Medulla oblongata (tissue), 1 donor: ENCODE results near the gene RPAP2.
"Not testable (repeated sequence)": the region's sequence is repeated elsewhere in the genome, so short reads cannot be mapped to it uniquely, and the experiment has no call there.

Experiments used
- DNase-seq: peaks from one replicate; pipeline ENCODE4 v3.0.0-alpha.2; 2015; ENCODE audit errors: extremely low spot score

Gene RPAP2

DNA sequence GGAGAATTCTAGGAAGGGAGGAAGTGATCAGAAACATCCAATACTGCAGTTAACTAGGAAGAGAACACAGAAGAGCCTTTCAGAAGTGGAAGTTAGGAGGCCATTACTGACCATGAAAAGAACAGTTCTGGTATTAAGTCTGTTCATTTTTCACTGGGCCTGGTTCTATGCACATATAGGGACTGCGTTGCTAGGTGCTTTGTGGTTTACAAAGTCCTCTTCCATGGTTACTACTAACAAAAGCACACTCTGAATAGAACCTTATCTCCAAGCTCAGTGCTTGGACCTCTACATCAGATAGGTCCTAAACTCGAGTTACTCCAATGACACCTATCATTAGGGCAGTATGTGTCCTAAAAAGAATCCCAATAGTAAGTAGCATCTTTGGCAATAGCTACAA is 75.4 kb downstream of the RPAP2 start:
- DNase-seq = no peak

DNA sequence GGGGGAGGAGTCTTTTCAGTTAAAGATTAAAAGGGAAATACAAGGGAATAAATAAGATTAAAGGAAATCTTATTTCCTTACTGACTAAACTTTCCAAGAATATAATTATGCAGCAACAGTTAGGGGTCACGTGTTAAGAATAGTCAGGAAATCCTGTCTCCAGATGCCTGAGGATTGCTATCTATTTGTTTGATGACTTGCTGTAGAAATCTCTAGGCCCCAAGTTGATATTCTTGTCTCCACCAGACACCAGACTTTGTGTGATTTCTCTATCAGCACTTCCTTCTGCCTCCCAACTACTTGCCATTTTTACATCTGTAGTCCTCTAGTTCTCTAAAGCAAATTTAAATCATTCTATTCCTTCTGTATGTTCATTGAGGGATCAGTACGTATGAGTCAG is 77.5 kb downstream of the RPAP2 start:
- no peak for DNase-seq

DNA sequence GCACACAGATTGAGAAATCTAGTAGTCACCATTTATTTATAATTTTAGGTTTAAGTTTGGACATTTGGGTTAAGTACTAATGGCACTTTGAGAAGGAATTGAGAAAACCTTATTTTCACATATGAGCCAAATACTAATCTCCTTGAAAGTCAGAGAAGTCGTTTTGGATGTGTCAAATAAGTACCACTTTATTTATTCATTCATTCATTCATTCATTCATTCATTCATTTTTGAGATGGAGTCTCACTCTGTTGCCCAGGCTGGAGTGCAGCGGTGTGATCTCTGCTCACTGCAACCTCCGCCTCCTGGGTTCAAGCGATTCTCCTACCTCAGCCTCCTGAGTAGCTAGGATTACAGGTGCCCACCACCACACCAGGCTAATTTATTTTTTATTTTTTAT is 79.1 kb downstream of the RPAP2 start:
- DNase-seq = not testable (repeated sequence)

DNA sequence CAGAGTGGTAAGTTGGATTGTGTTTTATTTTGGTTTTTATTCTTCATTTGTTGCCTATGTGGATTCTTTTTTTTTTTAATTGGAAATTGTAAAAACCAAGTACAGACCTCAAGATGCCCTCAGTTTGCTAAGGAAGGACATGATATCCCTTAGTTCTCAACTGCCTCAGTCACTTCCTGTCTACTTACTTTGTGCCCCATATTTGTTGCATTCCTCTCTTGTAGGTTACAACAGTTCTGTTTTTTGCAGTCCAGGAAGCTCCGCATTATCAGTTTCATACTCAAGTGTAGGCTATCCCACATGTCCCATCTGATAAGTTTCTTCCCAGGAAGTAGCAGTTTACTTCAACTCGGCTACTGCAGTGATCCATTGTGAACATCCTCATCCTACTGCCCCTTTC is 82.0 kb downstream of the RPAP2 start:
- no peak for DNase-seq

DNA sequence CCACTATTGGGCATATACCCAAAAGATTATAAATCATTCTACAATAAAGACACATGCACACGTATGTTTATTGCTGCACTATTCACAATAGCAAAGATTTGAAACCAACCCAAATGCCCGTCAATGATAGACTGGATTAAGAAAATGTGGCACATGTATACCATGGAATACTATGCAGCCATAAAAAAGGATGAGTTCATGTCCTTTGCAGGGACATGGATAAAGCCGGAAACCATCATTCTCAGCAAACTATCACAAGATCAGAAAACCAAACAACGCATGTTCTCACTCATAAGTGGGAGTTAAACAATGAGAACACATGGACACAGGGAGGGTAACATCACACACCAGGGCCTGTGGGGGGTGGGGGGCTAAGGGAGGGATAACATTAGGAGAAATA is 95.1 kb downstream of the RPAP2 start:
- DNase-seq = not testable (repeated sequence)

DNA sequence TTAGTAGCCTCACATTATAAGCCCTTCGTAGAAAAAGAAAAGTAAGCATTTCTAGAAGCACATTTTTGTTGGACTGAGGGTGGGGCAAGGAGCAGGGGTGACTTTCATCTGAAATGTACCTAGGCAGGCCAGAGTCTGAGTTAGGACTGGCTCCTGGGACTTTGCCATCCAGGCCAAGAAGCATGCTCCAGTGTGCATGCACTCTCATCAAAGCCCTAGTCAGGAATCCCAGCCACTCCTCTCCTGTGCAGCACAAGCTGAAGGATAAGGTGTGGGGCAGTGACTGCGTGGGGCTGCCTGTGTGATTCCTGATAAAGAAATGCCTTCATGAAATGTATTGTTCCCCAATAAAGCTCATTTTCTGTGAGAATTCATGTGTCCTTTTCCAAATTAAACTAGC is 99.7 kb downstream of the RPAP2 start:
- DNase-seq = no peak

DNA sequence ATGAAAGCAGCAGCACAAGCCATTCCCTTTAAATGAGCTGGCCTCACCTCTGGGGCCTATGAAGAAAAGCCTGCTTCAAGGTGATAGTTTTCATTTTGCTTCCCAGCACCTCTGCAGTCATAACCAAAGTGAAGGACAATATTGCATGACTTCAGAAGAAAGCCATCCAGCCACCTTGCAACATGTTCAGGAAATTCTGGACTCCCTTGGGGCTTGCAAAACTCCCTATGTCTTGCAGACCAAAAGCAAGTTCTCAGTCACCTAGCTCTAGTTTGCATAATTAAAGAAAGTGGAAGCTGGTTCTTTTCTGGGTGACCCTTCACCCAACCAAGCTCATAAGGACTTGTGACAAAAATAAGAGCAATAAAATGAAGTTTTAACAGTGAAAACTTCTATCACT is 100.2 kb downstream of the RPAP2 start:
- no peak for DNase-seq

DNA sequence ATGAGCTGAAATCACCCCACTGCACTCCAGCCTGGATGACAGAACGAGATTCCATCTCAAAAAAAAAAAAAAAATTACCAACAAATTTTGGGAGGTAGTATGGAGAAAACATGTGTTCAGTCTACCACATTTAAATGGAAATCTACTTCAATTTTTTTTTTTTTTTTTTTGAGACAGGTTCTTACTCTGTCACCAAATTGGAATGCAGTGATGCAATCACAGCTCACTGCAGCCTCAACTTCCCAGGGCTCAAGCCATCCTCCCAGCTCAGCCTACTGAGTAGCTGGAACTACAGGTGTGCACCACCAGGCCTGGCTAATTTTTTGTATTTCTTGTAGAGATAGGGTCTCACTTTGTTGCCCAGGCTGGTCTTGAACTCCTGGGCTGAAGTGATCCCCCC is 105.8 kb downstream of the RPAP2 start:
- no peak for DNase-seq

DNA sequence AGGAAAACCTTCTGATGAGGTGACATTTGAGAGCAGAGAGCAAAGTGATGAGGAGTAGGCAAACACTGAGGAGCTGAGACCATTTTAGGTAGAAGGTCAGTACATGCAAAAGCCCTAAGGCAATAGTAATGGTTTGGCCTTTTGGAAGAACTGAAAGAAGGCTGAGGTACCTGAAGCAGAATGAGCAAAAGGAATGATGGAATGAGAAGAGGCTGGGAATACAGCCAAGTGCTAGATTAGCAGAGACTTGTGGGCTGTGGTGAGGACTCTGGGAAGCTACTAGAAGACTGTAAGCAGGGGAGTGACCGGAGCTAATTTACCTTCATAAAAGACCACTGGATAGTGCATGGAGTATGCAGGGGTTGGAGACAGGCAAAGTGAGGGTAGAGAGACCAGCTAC is 110.0 kb downstream of the RPAP2 start:
- no peak for DNase-seq

DNA sequence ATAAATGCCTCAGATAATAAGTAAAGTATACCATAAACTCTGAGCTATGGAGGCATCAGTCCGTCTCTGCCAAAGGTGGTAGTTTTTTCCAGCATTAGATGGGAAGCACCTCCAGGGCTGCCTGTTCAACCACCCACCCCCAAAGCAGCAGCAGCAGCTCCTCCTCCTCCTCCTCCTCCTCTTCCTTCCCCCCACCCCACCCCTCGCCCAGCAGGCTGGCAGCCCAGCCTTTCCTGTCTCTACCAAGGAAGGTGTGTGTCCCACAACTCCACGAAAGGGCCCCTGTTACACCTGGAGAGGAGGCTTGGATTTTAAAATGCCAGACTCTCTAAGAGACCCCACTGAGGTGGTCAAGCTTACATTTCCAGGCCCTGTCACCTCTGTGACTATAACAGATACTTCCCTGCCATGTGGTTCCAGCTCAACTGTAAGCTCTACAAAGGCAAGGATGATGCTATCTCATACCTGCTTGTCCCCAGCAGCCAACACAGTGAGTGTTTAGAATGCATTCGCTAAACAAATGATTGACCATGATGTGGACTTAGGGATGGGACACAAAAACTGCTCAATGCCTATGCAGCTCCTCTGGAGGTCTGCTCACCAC is 111.2 kb downstream of the RPAP2 start:
- DNase-seq = no peak

DNA sequence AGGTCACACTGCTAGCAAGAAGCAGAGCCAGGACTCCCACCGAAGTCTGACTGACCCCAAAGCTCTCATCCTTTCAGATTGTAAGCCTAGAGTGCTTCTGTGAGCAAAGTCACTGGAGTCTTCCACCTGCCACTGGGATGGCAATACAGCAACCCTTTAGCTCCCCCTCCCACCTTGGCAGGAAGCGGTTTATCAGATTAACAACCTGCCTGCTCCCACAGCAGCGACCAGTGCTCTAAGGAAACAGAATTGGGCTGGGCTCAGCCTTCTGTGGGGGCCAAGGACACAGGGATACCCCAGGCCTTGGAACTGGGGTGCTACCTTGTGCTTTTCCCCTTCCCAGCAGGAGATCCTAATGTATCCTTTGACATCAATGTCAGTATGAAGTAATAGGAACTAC is 111.8 kb downstream of the RPAP2 start:
- no peak for DNase-seq

DNA sequence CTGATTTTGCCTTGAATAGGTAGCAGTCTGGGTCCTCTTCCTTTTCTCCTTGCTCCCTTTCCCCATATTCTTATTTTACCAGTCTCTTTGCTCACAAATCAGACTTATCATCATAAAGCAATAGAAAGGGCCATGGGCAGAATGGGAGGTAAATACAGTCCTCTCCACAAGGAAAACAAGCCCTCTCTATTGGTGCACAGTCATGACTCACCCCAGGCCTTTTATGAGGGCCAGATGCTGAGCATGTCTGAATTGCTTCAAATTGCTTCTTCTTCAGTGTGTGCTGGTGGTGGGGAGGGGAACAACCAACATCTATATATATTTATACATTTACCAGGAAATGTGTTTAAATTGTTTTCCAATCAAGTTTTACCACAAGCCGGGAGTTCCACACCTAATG is 112.7 kb downstream of the RPAP2 start:
- no peak for DNase-seq

DNA sequence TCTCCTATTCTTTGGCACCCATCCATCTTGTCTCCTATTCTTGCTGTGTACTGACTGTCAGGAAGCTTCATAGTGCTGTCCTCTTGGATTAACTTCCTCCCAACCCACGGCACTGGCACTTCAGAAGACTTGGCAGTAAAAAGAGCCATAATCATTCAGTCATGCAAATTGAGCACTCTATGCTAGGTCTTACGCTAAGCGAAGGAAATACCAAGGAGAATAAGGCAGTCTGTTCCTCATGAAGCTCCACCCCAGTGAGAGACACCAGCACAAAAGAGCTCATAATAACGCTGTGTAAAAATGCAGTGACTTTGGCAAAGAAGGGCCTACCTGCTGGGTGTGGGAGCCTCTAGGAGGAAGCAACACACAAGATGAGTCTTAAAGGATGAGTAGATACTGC is 120.8 kb downstream of the RPAP2 start:
- no peak for DNase-seq

DNA sequence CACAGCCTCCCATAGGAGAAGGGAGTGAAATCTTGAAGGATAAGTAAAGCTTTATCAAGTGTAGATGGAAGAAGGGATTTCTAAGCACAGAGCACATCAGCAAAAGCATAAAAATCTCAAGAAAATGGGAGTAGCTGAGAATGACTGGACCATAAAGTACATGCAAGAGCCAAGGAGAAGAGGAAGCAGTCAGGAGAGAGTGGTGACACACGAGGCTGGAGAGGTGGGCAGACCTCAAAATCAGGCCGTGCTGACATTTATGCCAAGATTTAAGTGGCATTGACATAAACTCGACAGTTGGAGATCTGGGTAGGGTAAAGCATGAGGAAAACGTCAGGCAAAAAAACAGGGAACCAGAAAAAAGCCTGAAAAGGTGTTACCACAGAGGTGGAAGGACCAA is 125.5 kb downstream of the RPAP2 start:
- DNase-seq = no peak

DNA sequence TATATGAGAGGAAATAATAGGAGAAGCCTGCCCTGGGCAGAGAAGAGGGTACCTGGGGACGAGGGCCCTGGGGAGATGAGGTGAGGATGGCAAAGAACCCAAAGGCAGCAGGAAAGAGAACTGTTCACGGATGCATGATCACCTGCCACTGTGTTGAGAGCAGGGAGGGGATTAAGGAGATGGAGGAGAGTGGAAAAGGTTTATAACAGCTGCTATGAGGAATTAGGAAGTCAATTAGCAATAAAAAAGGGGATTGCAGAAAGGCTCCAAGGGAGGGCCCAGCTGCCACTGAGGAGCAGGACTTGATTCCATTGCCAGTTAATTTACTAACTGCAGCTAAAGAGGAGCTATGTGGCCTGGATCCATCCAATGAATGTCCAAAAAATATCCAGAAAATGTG is 126.8 kb downstream of the RPAP2 start:
- DNase-seq = no peak

DNA sequence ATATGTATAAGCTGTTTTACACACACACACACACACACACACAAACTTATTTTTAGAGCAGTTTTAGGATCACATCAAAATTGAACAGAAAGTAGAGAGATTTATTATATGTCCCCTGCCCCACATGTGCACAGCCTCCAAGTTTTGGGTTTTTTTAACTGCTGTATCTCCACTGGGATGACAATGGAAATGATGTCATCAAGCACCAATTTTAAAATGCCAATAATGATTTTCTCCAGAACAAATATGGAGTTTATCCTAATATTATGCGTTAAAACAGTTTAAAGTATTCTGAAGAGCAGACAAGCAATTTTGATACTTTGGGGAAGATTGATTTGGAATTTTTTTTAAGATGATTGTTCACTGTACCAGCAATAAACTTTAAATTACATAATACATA is 131.2 kb downstream of the RPAP2 start:
- DNase-seq = no peak

DNA sequence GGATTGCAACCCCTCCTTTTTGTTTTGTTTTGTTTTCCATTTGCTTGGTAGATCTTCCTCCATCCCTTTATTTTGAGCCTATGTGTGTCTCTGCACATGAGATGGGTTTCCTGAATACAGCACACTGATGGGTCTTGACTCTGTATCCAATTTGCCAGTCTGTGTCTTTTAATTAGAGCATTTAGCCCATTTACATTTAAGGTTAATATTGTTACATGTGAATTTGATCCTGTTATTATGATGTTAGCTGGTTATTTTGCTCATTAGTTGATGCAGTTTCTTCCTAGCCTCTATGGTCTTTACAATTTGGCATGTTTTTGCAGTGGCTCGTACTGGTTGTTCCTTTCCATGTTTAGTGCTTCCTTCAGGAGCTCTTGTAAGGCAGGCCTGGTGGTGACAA is 135.7 kb downstream of the RPAP2 start:
- DNase-seq = not testable (repeated sequence)

DNA sequence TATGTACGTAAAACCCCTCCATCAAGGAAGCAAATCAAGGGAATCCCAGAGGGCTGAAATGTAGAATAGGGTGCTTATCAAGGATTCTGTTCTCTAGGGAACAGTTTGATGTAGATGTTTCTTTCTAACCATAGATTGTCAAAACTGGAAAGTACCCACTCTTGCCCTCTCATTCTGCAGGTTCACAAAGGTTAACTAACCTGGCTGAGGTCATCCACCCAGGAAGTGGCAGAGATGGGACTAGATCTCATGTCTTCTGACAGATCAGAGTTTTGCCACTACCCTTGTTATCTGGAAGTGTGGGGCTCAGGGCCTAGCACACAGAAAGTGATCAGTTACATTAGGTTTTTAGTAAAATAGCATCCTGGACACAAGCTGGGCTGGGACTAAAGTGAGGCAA is 140.4 kb downstream of the RPAP2 start:
- no peak for DNase-seq

DNA sequence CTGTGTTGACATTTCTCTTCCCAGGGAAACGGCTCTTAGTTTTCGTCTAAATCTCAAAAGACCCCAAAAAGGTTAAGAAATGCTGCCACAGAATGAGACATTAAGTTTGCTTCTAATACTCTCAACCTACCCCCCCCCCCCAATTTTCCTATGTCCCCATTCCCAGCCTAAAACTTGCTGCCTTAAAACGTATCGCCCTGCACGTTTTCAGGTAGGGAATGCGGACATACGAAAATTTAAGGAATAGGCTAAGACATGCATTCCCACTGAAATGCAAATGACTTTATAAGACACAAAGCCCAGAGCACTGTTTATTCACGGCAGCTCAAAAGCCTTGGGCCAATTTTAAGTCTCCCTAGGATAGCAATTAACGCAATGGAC is 142.4 kb downstream of the RPAP2 start:
- DNase-seq = no peak

DNA sequence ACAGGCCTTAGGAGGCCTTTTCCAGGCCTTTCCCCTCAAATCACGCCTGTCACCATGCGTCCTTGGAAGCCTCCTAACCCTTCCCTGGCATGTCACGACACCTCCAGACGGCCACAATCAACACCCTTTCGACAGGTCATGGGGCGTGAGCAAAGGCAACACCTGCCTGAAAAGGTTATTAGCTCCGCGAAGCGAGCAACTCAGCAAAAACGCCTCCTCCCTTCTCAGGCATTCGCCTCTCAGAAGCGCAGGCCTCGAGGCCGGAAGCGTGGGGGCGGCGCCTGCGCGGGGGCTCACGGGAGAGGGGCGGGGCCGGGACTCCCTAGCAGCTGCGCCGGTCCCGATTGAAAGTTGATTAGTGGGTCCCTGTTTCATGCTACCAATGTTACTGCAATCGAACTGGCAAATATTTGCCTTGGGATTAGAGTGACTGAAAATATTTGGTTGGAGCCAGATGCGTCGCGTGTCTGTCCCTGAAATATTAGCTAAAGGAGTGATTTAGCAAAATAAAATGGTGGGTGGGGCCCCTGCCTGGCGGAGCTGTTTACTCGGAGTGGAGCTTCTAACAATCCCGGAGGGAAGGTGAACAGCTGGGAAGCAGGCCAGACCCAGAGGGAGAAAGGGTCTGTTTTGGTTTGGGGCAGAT is 143.0 kb downstream of the RPAP2 start:
- no peak for DNase-seq

DNA sequence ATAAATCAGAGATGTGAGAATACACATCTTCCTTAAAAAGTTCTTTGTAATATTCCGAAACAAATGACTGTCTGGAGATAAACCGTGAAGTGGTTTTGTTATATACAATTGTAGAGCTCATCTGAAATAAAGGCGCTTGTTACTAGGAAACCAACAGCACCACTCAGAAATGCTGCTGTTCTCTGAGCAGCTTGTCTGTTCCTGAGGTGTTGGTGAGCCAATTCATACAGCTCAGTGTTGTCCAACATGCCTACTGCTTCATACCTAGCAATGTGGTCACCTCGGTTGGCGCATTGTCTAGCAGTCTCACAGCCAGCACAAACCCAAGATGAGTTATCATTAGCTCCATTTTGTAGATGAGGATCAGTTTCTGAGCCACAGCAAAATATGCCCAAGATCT is 143.5 kb downstream of the RPAP2 start:
- no peak for DNase-seq

DNA sequence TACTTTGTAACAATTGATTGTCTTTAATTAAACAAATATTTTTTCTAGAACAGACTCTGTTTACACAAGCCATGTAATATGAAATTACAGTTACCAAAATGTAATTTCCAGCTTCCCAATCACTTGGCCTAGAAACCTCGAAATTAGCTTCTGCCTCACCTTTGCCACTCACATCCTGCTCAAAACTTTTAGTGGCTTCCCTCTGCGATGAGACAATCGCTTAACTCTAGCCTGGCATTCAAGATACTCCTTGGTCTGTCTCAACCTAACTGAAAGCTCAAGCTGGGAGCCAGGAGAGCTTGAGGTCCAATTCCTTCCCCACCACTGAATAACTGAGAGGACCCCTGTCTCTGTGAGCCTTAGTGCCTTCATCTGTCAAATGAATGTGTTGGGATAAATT is 145.0 kb downstream of the RPAP2 start:
- DNase-seq = no peak

DNA sequence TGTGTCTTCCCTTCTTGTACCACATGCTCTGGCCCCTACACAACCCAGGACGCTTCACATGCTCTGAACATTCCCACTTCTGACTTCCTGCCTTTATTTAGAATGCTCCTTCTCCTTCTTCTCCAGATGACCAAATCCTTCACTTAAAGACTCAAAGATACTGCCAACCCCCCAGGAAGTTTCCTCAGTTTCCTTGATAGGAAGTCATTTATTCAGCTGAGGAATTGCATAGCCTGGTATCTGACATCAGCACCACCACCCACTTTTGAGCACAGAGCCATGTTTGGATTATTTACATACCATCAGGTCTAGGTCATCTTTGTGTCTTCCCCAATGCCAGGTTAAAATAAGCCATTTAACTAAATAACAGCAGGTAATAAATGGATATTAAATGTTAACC is 145.5 kb downstream of the RPAP2 start:
- DNase-seq = no peak

DNA sequence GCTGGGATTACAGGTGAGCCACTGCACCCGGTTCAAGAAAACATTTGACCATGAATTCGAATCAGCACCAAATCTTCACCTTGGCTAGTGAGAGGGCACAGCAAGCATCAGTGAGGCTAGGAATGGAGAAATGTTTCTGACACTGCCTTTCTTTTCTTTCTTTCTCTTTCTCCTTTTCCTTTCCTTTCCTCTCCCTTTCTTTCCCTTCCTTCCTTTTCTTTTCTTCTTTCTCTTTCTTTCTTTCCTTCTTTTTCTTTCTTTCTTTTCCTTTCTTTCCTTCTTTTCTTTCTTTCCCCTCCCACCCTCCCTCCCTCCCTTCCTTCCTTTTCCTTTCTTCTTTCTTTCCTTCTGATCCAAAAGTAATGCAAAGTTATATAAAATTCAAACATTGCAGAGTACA is 147.0 kb downstream of the RPAP2 start:
- no peak for DNase-seq
